A549 (cell line): ENCODE results near the gene PGLYRP3.

Experiments used
- CHD4 ChIP-seq: fragments of 200-600 bp; sonication (generic); IDR thresholded peaks from 2 replicates; pipeline ENCODE4 v1.6.1; 2016; ENCODE audit warnings: antibody characterized with exemption, mild to moderate bottlenecking, borderline replicate concordance
- HOXA7 ChIP-seq: fragments of 250-450 bp; sonication (Bioruptor Pico); IDR thresholded peaks from 2 replicates; pipeline ENCODE4 v1.5.0; 2020; ENCODE audit warnings: mild to moderate bottlenecking, moderate library complexity
- KDM1A ChIP-seq: fragments of 200-600 bp; sonication (generic); IDR thresholded peaks from 2 replicates; pipeline ENCODE4 v1.6.1; 2016; ENCODE audit warnings: low read depth, mild to moderate bottlenecking
- MAX ChIP-seq: IDR thresholded peaks from 2 replicates; pipeline ENCODE4 v1.6.1; 2012
- NPAS2 ChIP-seq: fragments of 250-450 bp; sonication (Bioruptor Pico); IDR thresholded peaks from 2 replicates; pipeline ENCODE4 v1.8.0; 2022; ENCODE audit warnings: mild to moderate bottlenecking, moderate library complexity, borderline replicate concordance
- POLR2A ChIP-seq: IDR thresholded peaks from 2 replicates; pipeline ENCODE4 v1.6.1; 2012; ENCODE audit warnings: mild to moderate bottlenecking, low read length
- TF ChIP-seq, protein P1 (sequence below): fragments of >200 bp; sonication (Bioruptor Twin); formaldehyde crosslinking; IDR thresholded peaks from 3 replicates; pipeline ENCODE4 v1.5.1; 2016
- TF ChIP-seq, protein P2 (sequence below): fragments of 150-350 bp; IDR thresholded peaks from 2 replicates; pipeline ENCODE4 v1.6.1; 2014; ENCODE audit warnings: low read depth, mild to moderate bottlenecking, low read length
- TF ChIP-seq, protein P3 (sequence below): IDR thresholded peaks from 2 replicates; pipeline ENCODE4 v1.6.1; 2012

DNA sequence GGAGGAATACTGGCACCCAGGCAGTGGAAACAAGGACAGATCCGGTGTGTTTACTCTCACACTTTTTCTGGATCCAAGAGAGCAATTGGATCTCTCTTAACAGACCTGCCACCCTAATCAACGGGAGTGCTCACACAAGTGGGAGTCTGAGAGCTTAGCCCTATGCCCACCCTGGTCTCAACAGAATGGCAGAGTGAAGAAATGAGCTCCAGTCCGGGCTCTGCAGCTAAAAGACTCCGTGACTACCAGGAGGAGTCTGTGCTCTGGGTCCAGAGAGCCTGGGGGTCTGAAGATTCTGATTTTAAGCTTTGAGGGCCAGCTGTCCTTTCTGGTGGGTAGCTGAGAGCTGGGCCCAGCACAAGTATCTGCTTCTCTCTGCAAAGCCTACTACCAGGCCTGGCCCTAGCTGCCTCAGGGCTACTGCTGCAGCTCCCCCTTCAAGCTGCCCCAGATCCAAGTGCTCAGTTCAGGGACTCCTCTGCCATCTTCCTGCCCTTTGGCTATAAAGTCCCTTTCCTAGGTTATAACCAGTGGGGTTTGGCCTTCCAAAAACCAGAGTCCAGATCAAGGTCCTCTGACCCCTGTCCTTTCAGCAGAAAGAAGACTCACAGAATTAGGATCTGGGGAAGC, 48.8 kb upstream of the PGLYRP3 start:
- TF ChIP-seq MAX (no peak), POLR2A (no peak), CHD4 (no peak), KDM1A (no peak), HOXA7 (CRISPR knock-in tag) (no peak), NPAS2 (CRISPR knock-in tag) (no peak)
- TF ChIP-seq, protein P1, sequence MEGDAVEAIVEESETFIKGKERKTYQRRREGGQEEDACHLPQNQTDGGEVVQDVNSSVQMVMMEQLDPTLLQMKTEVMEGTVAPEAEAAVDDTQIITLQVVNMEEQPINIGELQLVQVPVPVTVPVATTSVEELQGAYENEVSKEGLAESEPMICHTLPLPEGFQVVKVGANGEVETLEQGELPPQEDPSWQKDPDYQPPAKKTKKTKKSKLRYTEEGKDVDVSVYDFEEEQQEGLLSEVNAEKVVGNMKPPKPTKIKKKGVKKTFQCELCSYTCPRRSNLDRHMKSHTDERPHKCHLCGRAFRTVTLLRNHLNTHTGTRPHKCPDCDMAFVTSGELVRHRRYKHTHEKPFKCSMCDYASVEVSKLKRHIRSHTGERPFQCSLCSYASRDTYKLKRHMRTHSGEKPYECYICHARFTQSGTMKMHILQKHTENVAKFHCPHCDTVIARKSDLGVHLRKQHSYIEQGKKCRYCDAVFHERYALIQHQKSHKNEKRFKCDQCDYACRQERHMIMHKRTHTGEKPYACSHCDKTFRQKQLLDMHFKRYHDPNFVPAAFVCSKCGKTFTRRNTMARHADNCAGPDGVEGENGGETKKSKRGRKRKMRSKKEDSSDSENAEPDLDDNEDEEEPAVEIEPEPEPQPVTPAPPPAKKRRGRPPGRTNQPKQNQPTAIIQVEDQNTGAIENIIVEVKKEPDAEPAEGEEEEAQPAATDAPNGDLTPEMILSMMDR, result no peak
- TF ChIP-seq, protein P2, sequence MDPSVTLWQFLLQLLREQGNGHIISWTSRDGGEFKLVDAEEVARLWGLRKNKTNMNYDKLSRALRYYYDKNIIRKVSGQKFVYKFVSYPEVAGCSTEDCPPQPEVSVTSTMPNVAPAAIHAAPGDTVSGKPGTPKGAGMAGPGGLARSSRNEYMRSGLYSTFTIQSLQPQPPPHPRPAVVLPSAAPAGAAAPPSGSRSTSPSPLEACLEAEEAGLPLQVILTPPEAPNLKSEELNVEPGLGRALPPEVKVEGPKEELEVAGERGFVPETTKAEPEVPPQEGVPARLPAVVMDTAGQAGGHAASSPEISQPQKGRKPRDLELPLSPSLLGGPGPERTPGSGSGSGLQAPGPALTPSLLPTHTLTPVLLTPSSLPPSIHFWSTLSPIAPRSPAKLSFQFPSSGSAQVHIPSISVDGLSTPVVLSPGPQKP, result no peak
- TF ChIP-seq, protein P3, sequence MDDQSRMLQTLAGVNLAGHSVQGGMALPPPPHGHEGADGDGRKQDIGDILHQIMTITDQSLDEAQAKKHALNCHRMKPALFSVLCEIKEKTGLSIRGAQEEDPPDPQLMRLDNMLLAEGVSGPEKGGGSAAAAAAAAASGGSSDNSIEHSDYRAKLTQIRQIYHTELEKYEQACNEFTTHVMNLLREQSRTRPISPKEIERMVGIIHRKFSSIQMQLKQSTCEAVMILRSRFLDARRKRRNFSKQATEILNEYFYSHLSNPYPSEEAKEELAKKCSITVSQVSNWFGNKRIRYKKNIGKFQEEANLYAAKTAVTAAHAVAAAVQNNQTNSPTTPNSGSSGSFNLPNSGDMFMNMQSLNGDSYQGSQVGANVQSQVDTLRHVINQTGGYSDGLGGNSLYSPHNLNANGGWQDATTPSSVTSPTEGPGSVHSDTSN, result no peak
